ENCODE results near the gene BBS2.

The BBS2 gene

GRCh38 chr16:56547949-56548567, 28.2 kb upstream of the BBS2 start:
- Histone ChIP-seq H3K4me3 (ENCODE audit: low read length) (no peak overlapping the region), H3K36me3 (ENCODE audit: control insufficient read depth, insufficient read depth, low read length) (no peaks in the 10 kb centered on the region), H3K9me3 (ENCODE audit: control insufficient read depth, low read length) (no peaks in the 10 kb centered on the region), H3K9ac (ENCODE audit: low read length) (no peak overlapping the region), H3K4me1 (ENCODE audit: control insufficient read depth, insufficient read depth, low read length) (no peaks in the 10 kb centered on the region), H3K27me3 (ENCODE audit: control insufficient read depth, insufficient read depth, low read length) (no peaks in the 10 kb centered on the region)

- Histone ChIP-seq H3K4me1 (ENCODE audit: control insufficient read depth, insufficient read depth, low read length) (no peaks in the 10 kb centered on the region), H3K4me3 (ENCODE audit: low read length) (no peak overlapping the region), H3K27me3 (ENCODE audit: control insufficient read depth, insufficient read depth, low read length) (no peaks in the 10 kb centered on the region), H3K9me3 (ENCODE audit: control insufficient read depth, low read length) (no peaks in the 10 kb centered on the region), H3K9ac (ENCODE audit: low read length) (no peak overlapping the region), H3K36me3 (ENCODE audit: control insufficient read depth, insufficient read depth, low read length) (no peaks in the 10 kb centered on the region)
Measured at GRCh38 chr16:56547120-56547948, 27.5 kb upstream of the BBS2 start.

GRCh38 chr16:56542039-56542438, 22.2 kb upstream of the BBS2 start:
- Histone ChIP-seq H3K4me3 (ENCODE audit: low read length) (no peak overlapping the region), H3K27me3 (ENCODE audit: control insufficient read depth, insufficient read depth, low read length) (no peaks in the 10 kb centered on the region), H3K9me3 (ENCODE audit: control insufficient read depth, low read length) (no peaks in the 10 kb centered on the region)

GRCh38 chr16:56539656-56540055, 19.8 kb upstream of the BBS2 start:
- Histone ChIP-seq H3K27me3 (ENCODE audit: control insufficient read depth, insufficient read depth, low read length) (peaks cover 4% of the 10 kb centered on the region), H3K9ac (ENCODE audit: low read length) (no peak overlapping the region), H3K4me3 (ENCODE audit: low read length) (no peak overlapping the region), H3K4me1 (ENCODE audit: control insufficient read depth, insufficient read depth, low read length) (no peaks in the 10 kb centered on the region), H3K36me3 (ENCODE audit: control insufficient read depth, insufficient read depth, low read length) (no peaks in the 10 kb centered on the region), H3K9me3 (ENCODE audit: control insufficient read depth, low read length) (no peaks in the 10 kb centered on the region)

More at GRCh38 chr16:56542039-56542438, 22.2 kb upstream of the BBS2 start:
- no peaks in the 10 kb centered on the region for H3K4me1 ChIP-seq (ENCODE audit: control insufficient read depth, insufficient read depth, low read length)
- H3K36me3 ChIP-seq (ENCODE audit: control insufficient read depth, insufficient read depth, low read length): no peaks in the 10 kb centered on the region
- H3K9ac ChIP-seq (ENCODE audit: low read length): no peak overlapping the region

GRCh38 chr16:56538331-56538730, 18.5 kb upstream of the BBS2 start:
- no peak overlapping the region for H3K4me3 ChIP-seq (ENCODE audit: low read length)
- no peaks in the 10 kb centered on the region for H3K4me1 ChIP-seq (ENCODE audit: control insufficient read depth, insufficient read depth, low read length)
- H3K27me3 ChIP-seq (ENCODE audit: control insufficient read depth, insufficient read depth, low read length): peaks cover 4% of the 10 kb centered on the region
- no peak overlapping the region for H3K9ac ChIP-seq (ENCODE audit: low read length)
- no peaks in the 10 kb centered on the region for H3K9me3 ChIP-seq (ENCODE audit: control insufficient read depth, low read length)
- no peaks in the 10 kb centered on the region for H3K36me3 ChIP-seq (ENCODE audit: control insufficient read depth, insufficient read depth, low read length)

- no peaks in the 10 kb centered on the region for H3K36me3 ChIP-seq (ENCODE audit: control insufficient read depth, insufficient read depth, low read length)
Measured at GRCh38 chr16:56534847-56535383, 15.1 kb upstream of the BBS2 start.

GRCh38 chr16:56532714-56533113, 12.9 kb upstream of the BBS2 start:
- H3K27me3 ChIP-seq (ENCODE audit: control insufficient read depth, insufficient read depth, low read length): peaks cover 4% of the 10 kb centered on the region
- no peaks in the 10 kb centered on the region for H3K9me3 ChIP-seq (ENCODE audit: control insufficient read depth, low read length)
- no peak overlapping the region for H3K4me3 ChIP-seq (ENCODE audit: low read length)
- no peaks in the 10 kb centered on the region for H3K36me3 ChIP-seq (ENCODE audit: control insufficient read depth, insufficient read depth, low read length)
- no peak overlapping the region for H3K9ac ChIP-seq (ENCODE audit: low read length)
- H3K4me1 ChIP-seq (ENCODE audit: control insufficient read depth, insufficient read depth, low read length): no peaks in the 10 kb centered on the region

More at GRCh38 chr16:56534847-56535383, 15.1 kb upstream of the BBS2 start:
- H3K9ac ChIP-seq (ENCODE audit: low read length): no peak overlapping the region
- no peak overlapping the region for H3K4me3 ChIP-seq (ENCODE audit: low read length)
- H3K9me3 ChIP-seq (ENCODE audit: control insufficient read depth, low read length): no peaks in the 10 kb centered on the region
- H3K27me3 ChIP-seq (ENCODE audit: control insufficient read depth, insufficient read depth, low read length): peaks cover 4% of the 10 kb centered on the region
- no peaks in the 10 kb centered on the region for H3K4me1 ChIP-seq (ENCODE audit: control insufficient read depth, insufficient read depth, low read length)

GRCh38 chr16:56530872-56531271, 11.0 kb upstream of the BBS2 start:
- no peaks in the 10 kb centered on the region for H3K4me1 ChIP-seq (ENCODE audit: control insufficient read depth, insufficient read depth, low read length)
- H3K9ac ChIP-seq (ENCODE audit: low read length): no peak overlapping the region
- no peaks in the 10 kb centered on the region for H3K9me3 ChIP-seq (ENCODE audit: control insufficient read depth, low read length)
- no peak overlapping the region for H3K4me3 ChIP-seq (ENCODE audit: low read length)
- no peaks in the 10 kb centered on the region for H3K36me3 ChIP-seq (ENCODE audit: control insufficient read depth, insufficient read depth, low read length)
- H3K27me3 ChIP-seq (ENCODE audit: control insufficient read depth, insufficient read depth, low read length): peaks cover 1% of the 10 kb centered on the region

GRCh38 chr16:56525236-56525635, 5.4 kb upstream of the BBS2 start:
- H3K9ac ChIP-seq (ENCODE audit: low read length): no peak overlapping the region

GRCh38 chr16:56520251-56520577, 390 bp upstream of the BBS2 start:
- peak overlapping the region; percentile 72 for H3K9ac ChIP-seq (ENCODE audit: low read length)
- peaks cover 7% of the 10 kb centered on the region for H3K4me1 ChIP-seq (ENCODE audit: control insufficient read depth, insufficient read depth, low read length)
- no peaks in the 10 kb centered on the region for H3K27me3 ChIP-seq (ENCODE audit: control insufficient read depth, insufficient read depth, low read length)
- peak overlapping the region; percentile 62 for H3K4me3 ChIP-seq (ENCODE audit: low read length)
- no peaks in the 10 kb centered on the region for H3K36me3 ChIP-seq (ENCODE audit: control insufficient read depth, insufficient read depth, low read length)
- H3K9me3 ChIP-seq (ENCODE audit: control insufficient read depth, low read length): no peaks in the 10 kb centered on the region

More at GRCh38 chr16:56525236-56525635, 5.4 kb upstream of the BBS2 start:
- no peak overlapping the region for H3K4me3 ChIP-seq (ENCODE audit: low read length)
- no peaks in the 10 kb centered on the region for H3K36me3 ChIP-seq (ENCODE audit: control insufficient read depth, insufficient read depth, low read length)
- H3K4me1 ChIP-seq (ENCODE audit: control insufficient read depth, insufficient read depth, low read length): peaks cover 3% of the 10 kb centered on the region
- no peaks in the 10 kb centered on the region for H3K27me3 ChIP-seq (ENCODE audit: control insufficient read depth, insufficient read depth, low read length)
- no peaks in the 10 kb centered on the region for H3K9me3 ChIP-seq (ENCODE audit: control insufficient read depth, low read length)

GRCh38 chr16:56518425-56518824, 1.4 kb downstream of the BBS2 start:
- no peaks in the 10 kb centered on the region for H3K27me3 ChIP-seq (ENCODE audit: control insufficient read depth, insufficient read depth, low read length)
- H3K36me3 ChIP-seq (ENCODE audit: control insufficient read depth, insufficient read depth, low read length): no peaks in the 10 kb centered on the region
- H3K4me3 ChIP-seq (ENCODE audit: low read length): no peak overlapping the region
- H3K9ac ChIP-seq (ENCODE audit: low read length): no peak overlapping the region
- peaks cover 14% of the 10 kb centered on the region for H3K4me1 ChIP-seq (ENCODE audit: control insufficient read depth, insufficient read depth, low read length)
- H3K9me3 ChIP-seq (ENCODE audit: control insufficient read depth, low read length): no peaks in the 10 kb centered on the region

GRCh38 chr16:56517206-56517605, 2.6 kb downstream of the BBS2 start:
- peaks cover 14% of the 10 kb centered on the region for H3K4me1 ChIP-seq (ENCODE audit: control insufficient read depth, insufficient read depth, low read length)
- no peak overlapping the region for H3K4me3 ChIP-seq (ENCODE audit: low read length)
- H3K36me3 ChIP-seq (ENCODE audit: control insufficient read depth, insufficient read depth, low read length): no peaks in the 10 kb centered on the region
- H3K9me3 ChIP-seq (ENCODE audit: control insufficient read depth, low read length): no peaks in the 10 kb centered on the region
- H3K9ac ChIP-seq (ENCODE audit: low read length): no peak overlapping the region
- H3K27me3 ChIP-seq (ENCODE audit: control insufficient read depth, insufficient read depth, low read length): no peaks in the 10 kb centered on the region
